Neural progenitor cell (in vitro differentiated cells): ENCODE results near the gene PER2. TPM values are rescaled to one million over a fixed set of nuclear protein-coding genes. Genes with fewer than 3 reads are reported as not detected.
"Not testable (repeated sequence)": the region's sequence is repeated elsewhere in the genome, so short reads cannot be mapped to it uniquely, and the experiment has no call there.

Experiments used
- DNase-seq: peaks from one replicate; pipeline ENCODE4 v3.0.0-alpha.2; 2016; ENCODE audit warnings: low spot score
- H2AFZ ChIP-seq: fragments of 200-600 bp; sonication (generic); replicated peaks from 2 replicates; pipeline ENCODE4 v1.6.1; 2016; ENCODE audit warnings: antibody characterized with exemption
- H3F3A ChIP-seq: fragments of 200-600 bp; sonication (generic); 2 replicates; pipeline ENCODE4 v1.6.1; 2016; ENCODE audit warnings: antibody characterized with exemption, low read depth
- H3K27ac ChIP-seq: fragments of 200-600 bp; sonication (generic); 2 replicates; pipeline ENCODE4 v1.5.1; 2016; ENCODE audit warnings: mild to moderate bottlenecking
- H3K27me3 ChIP-seq: fragments of 200-600 bp; sonication (generic); 2 replicates; pipeline ENCODE4 v1.6.1; 2016; ENCODE audit warnings: mild to moderate bottlenecking, moderate library complexity
- H3K36me3 ChIP-seq: fragments of 200-600 bp; sonication (generic); 2 replicates; pipeline ENCODE4 v1.5.1; 2016
- H3K4me1 ChIP-seq: fragments of 200-600 bp; sonication (generic); 2 replicates; pipeline ENCODE4 v1.6.1; 2016; ENCODE audit warnings: mixed run types
- H3K4me2 ChIP-seq: fragments of 200-600 bp; sonication (generic); 2 replicates; pipeline ENCODE4 v1.6.1; 2016
- H3K4me3 ChIP-seq: fragments of 200-600 bp; sonication (generic); 2 replicates; pipeline ENCODE4 v1.5.1; 2016
- H3K79me2 ChIP-seq: fragments of 200-600 bp; sonication (generic); 2 replicates; pipeline ENCODE4 v1.6.1; 2016; ENCODE audit warnings: low read depth
- H3K9ac ChIP-seq: fragments of 200-600 bp; sonication (generic); 2 replicates; pipeline ENCODE4 v1.6.1; 2016
- H3K9me3 ChIP-seq: fragments of 200-600 bp; sonication (generic); 2 replicates; pipeline ENCODE4 v1.5.1; 2016; ENCODE audit warnings: low read depth
- H4K20me1 ChIP-seq: fragments of 200-600 bp; sonication (generic); 2 replicates; pipeline ENCODE4 v1.6.1; 2016; ENCODE audit warnings: low read depth
- H3K27ac Mint-ChIP-seq: 3 replicates; pipeline ENCODE4 v1.8.0; 2021; ENCODE audit warnings: mixed read lengths
- H3K27me3 Mint-ChIP-seq: 2 replicates; pipeline ENCODE4 v1.8.0; 2022; ENCODE audit warnings: low read depth, mild to moderate bottlenecking, inconsistent platforms, moderate library complexity, mixed read lengths; ENCODE audit not compliant: insufficient read depth
- H3K36me3 Mint-ChIP-seq: 3 replicates; pipeline ENCODE4 v1.8.0; 2021; ENCODE audit warnings: mixed read lengths
- H3K4me1 Mint-ChIP-seq: 3 replicates; pipeline ENCODE4 v1.8.0; 2021; ENCODE audit warnings: mixed read lengths
- H3K4me3 Mint-ChIP-seq: 3 replicates; pipeline ENCODE4 v1.8.0; 2021; ENCODE audit warnings: mild to moderate bottlenecking, moderate library complexity, mixed read lengths
- H3K9me3 Mint-ChIP-seq: 3 replicates; pipeline ENCODE4 v1.8.0; 2020; ENCODE audit warnings: mixed read lengths
- CTCF ChIP-seq: fragments of 200-600 bp; sonication (generic); IDR thresholded peaks from 2 replicates; pipeline ENCODE4 v1.5.1; 2017; ENCODE audit warnings: antibody characterized with exemption, mild to moderate bottlenecking
- EZH2 ChIP-seq: fragments of 200-600 bp; sonication (generic); IDR thresholded peaks from 2 replicates; pipeline ENCODE4 v1.6.1; 2017; ENCODE audit warnings: antibody characterized with exemption, mild to moderate bottlenecking, moderate library complexity
- EZH2phosphoT487 ChIP-seq: fragments of 200-600 bp; sonication (generic); IDR thresholded peaks from 2 replicates; pipeline ENCODE4 v1.6.1; 2017; ENCODE audit warnings: antibody characterized with exemption
- total RNA-seq: library from RNA; depleted of rRNA; stranded (reverse); fragments of >200 nt; gene quantifications from 2 replicates; pipeline ENCODE4 v1.2.3, GENCODE V29; 2015; ENCODE audit warnings: low replicate concordance

PER2 gene
- total RNA-seq, 1 donor from 2014 or later: 1.4 TPM

- H3K9me3 Mint-ChIP-seq: no peaks in the 10 kb centered on the region
- no peak overlapping the region for H3K27ac ChIP-seq
- H3K4me1 ChIP-seq: no peaks in the 10 kb centered on the region
- H3K4me3 Mint-ChIP-seq: no peak overlapping the region
- no peaks in the 10 kb centered on the region for H3K4me1 Mint-ChIP-seq
- no peaks in the 10 kb centered on the region for H3K27me3 Mint-ChIP-seq
- H3K4me3 ChIP-seq: no peak overlapping the region
- TF ChIP-seq EZH2phosphoT487: no peak
- no peak for TF ChIP-seq CTCF
- TF ChIP-seq EZH2: no peak
- H3K9me3 ChIP-seq: no peaks in the 10 kb centered on the region
- no peak overlapping the region for H3K9ac ChIP-seq
- no peaks in the 10 kb centered on the region for H3K79me2 ChIP-seq
- DNase-seq: no peak
- no peaks in the 10 kb centered on the region for H3K36me3 ChIP-seq
- peaks cover 16% of the 10 kb centered on the region for H3K36me3 Mint-ChIP-seq
- no peaks in the 10 kb centered on the region for H4K20me1 ChIP-seq
- H3K27me3 ChIP-seq: no peaks in the 10 kb centered on the region
- no peaks in the 10 kb centered on the region for H3F3A ChIP-seq
- H3K4me2 ChIP-seq: no peak overlapping the region
- H2AFZ ChIP-seq: no peak overlapping the region
- no peak overlapping the region for H3K27ac Mint-ChIP-seq
Observed at GRCh38 chr2:238272156-238272555, 16.3 kb downstream of the PER2 start.

- not testable (repeated sequence) for H3K4me1 Mint-ChIP-seq, H3F3A ChIP-seq, H3K4me2 ChIP-seq, DNase-seq, H3K4me3 ChIP-seq, H3K9ac ChIP-seq, H4K20me1 ChIP-seq, H3K36me3 ChIP-seq, H3K9me3 Mint-ChIP-seq, H3K79me2 ChIP-seq, H3K4me3 Mint-ChIP-seq, H3K9me3 ChIP-seq, H2AFZ ChIP-seq, H3K27ac ChIP-seq, H3K27me3 Mint-ChIP-seq, H3K4me1 ChIP-seq, H3K27me3 ChIP-seq
- H3K27ac Mint-ChIP-seq: peak overlapping the region; percentile 28
- peaks cover 19% of the 10 kb centered on the region for H3K36me3 Mint-ChIP-seq
Observed at GRCh38 chr2:238271686-238272085, 16.7 kb downstream of the PER2 start.

GRCh38 chr2:238271061-238271554, 17.3 kb downstream of the PER2 start:
- Mint-ChIP-seq H3K27ac (no peak overlapping the region), H3K27me3 (no peaks in the 10 kb centered on the region), H3K4me1 (no peaks in the 10 kb centered on the region), H3K4me3 (no peak overlapping the region), H3K9me3 (no peaks in the 10 kb centered on the region), H3K36me3 (peaks cover 21% of the 10 kb centered on the region)
- no peak for TF ChIP-seq EZH2phosphoT487
- Histone ChIP-seq H3F3A (no peaks in the 10 kb centered on the region), H3K4me1 (no peaks in the 10 kb centered on the region), H3K9me3 (no peaks in the 10 kb centered on the region), H3K9ac (no peak overlapping the region), H2AFZ (no peak overlapping the region), H3K4me3 (no peak overlapping the region), H3K27me3 (no peaks in the 10 kb centered on the region), H4K20me1 (no peaks in the 10 kb centered on the region), H3K27ac (no peak overlapping the region), H3K4me2 (no peak overlapping the region), H3K79me2 (no peaks in the 10 kb centered on the region), H3K36me3 (no peaks in the 10 kb centered on the region)
- no peak for DNase-seq

- no peaks in the 10 kb centered on the region for H3K36me3 ChIP-seq
- no peaks in the 10 kb centered on the region for H3K4me1 ChIP-seq
- H3K4me3 ChIP-seq: no peak overlapping the region
- H3K4me1 Mint-ChIP-seq: no peaks in the 10 kb centered on the region
- H3K27me3 Mint-ChIP-seq: peaks cover 2% of the 10 kb centered on the region
- H3K27ac Mint-ChIP-seq: no peak overlapping the region
- no peaks in the 10 kb centered on the region for H3F3A ChIP-seq
- no peaks in the 10 kb centered on the region for H3K27me3 ChIP-seq
- peaks cover 21% of the 10 kb centered on the region for H3K36me3 Mint-ChIP-seq
- H3K79me2 ChIP-seq: no peaks in the 10 kb centered on the region
- no peaks in the 10 kb centered on the region for H3K9me3 ChIP-seq
- H3K4me3 Mint-ChIP-seq: no peak overlapping the region
- DNase-seq: no peak
- no peak overlapping the region for H3K27ac ChIP-seq
- H3K9ac ChIP-seq: peak overlapping the region; percentile 34
- no peaks in the 10 kb centered on the region for H4K20me1 ChIP-seq
- no peak overlapping the region for H2AFZ ChIP-seq
- no peaks in the 10 kb centered on the region for H3K9me3 Mint-ChIP-seq
- no peak overlapping the region for H3K4me2 ChIP-seq
- TF ChIP-seq EZH2: no peak
- TF ChIP-seq EZH2phosphoT487: no peak
- TF ChIP-seq CTCF: no peak
Observed at GRCh38 chr2:238270606-238271005, 17.8 kb downstream of the PER2 start.
